ENCODE results near the gene CDK6. TPM values are rescaled to one million over a fixed set of nuclear protein-coding genes. Genes with fewer than 3 reads are reported as not detected.
A peak's percentile ranks its signal among the peaks of the same experiment; 100 is the strongest.
"Not testable (repeated sequence)": the region's sequence is repeated elsewhere in the genome, so short reads cannot be mapped to it uniquely, and the experiment has no call there.

CDK6 gene
- total RNA-seq = 254 and 265 TPM in 2 replicates

DNA sequence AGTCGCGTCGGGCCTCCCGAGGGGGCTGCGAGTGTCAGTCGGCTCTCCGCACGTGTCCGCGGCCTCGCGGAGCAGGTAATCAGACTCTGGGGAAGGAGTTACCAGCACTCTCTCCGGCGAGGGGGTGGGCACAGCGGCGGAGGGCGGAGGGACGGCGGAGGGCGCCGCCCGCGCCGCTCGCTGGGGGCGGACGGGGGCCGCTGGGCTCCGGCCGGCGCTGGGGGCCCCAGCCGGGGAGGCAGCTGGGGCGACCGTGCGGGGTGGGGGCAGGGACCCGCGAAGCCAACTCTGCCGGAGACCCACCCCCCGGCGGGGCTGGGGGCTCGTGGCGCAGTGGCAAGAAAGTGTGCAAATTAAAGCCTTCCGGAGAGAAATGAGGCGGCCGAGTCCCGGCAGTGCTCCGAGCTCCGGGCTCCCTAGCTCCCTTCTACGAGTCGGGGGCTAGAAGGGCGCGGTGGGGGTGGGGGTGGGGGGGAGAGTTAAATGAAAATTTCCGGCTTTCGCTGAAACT is at the start of gene CDK6:
Gene CDK6, minus strand, starts transcription at position 85 of the 511 bp plus-strand sequence. CDS start 3,250 bp downstream, outside the sequence.
- Mint-ChIP-seq H3K4me1 (ENCODE audit: low read depth) (peaks cover 30% of the 10 kb centered on the region), H3K27ac (peak within 1 kb of the TSS; percentile 99), H3K4me3 (ENCODE audit: low read depth) (peak within 1 kb of the TSS; percentile 94), H3K36me3 (ENCODE audit: low read depth) (peaks cover 34% of the 10 kb centered on the region), H3K27me3 (ENCODE audit: low read depth) (peaks cover 17% of the 10 kb centered on the region), H3K9me3 (no peaks in the 10 kb centered on the region)
- intact Hi-C loops (cut with micrococcal nuclease) = loop anchor here (1.0 to 5.0 kb wide), 7 partner anchors 11 to 589 kb away; partner anchors contain the start of genes ANKIB1, KRIT1, SAMD9 and VPS50
- DNase-seq (ENCODE audit: low spot score) = peak; percentile 66

GRCh38 chr7:92886039-92886438 is 49.7 kb upstream of the CDK6 start:
- H3K4me3 Mint-ChIP-seq (ENCODE audit: low read depth); DNase-seq (ENCODE audit: low spot score); H3K27ac Mint-ChIP-seq; H3K27me3 Mint-ChIP-seq (ENCODE audit: low read depth); intact Hi-C loops (cut with micrococcal nuclease): not testable (repeated sequence)
- peaks cover 74% of the 10 kb centered on the region for H3K9me3 Mint-ChIP-seq
- peaks cover 11% of the 10 kb centered on the region for H3K4me1 Mint-ChIP-seq (ENCODE audit: low read depth)
- peaks cover 38% of the 10 kb centered on the region for H3K36me3 Mint-ChIP-seq (ENCODE audit: low read depth)

DNA sequence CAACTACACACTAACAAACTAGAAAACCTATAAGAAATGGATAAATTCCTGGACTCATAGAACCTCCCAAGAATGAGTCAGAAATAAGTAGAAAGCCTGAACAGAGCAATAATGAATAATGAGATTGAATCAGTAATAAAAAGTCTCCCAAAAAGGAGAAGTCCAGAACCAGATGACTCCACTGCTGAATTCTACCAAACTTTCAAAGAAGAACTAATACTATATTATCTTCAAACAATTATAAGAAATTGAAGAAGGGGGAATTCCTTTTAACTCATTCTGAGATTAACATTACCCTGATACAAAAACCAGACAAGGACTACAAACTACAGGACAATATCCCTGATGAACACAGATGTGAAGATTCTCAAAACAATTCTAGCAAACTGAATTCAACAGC is 47.8 kb upstream of the CDK6 start:
- DNase-seq (ENCODE audit: low spot score) = no peak
- H3K36me3 Mint-ChIP-seq (ENCODE audit: low read depth) = peaks cover 34% of the 10 kb centered on the region
- H3K9me3 Mint-ChIP-seq = peaks cover 60% of the 10 kb centered on the region
- peaks cover 19% of the 10 kb centered on the region for H3K4me1 Mint-ChIP-seq (ENCODE audit: low read depth)
- H3K4me3 Mint-ChIP-seq (ENCODE audit: low read depth) = no peak overlapping the region
- no peaks in the 10 kb centered on the region for H3K27me3 Mint-ChIP-seq (ENCODE audit: low read depth)
- intact Hi-C loops (cut with micrococcal nuclease) = no loop called here
- no peak overlapping the region for H3K27ac Mint-ChIP-seq

- Mint-ChIP-seq H3K4me3 (ENCODE audit: low read depth) (no peak overlapping the region), H3K9me3 (peaks cover 51% of the 10 kb centered on the region), H3K36me3 (ENCODE audit: low read depth) (peaks cover 30% of the 10 kb centered on the region), H3K27me3 (ENCODE audit: low read depth) (no peaks in the 10 kb centered on the region), H3K27ac (no peak overlapping the region), H3K4me1 (ENCODE audit: low read depth) (peaks cover 19% of the 10 kb centered on the region)
- intact Hi-C loops (cut with micrococcal nuclease) = no loop called here
- DNase-seq (ENCODE audit: low spot score) = no peak
Measured at GRCh38 chr7:92882760-92883159, 46.4 kb upstream of the CDK6 start.

DNA sequence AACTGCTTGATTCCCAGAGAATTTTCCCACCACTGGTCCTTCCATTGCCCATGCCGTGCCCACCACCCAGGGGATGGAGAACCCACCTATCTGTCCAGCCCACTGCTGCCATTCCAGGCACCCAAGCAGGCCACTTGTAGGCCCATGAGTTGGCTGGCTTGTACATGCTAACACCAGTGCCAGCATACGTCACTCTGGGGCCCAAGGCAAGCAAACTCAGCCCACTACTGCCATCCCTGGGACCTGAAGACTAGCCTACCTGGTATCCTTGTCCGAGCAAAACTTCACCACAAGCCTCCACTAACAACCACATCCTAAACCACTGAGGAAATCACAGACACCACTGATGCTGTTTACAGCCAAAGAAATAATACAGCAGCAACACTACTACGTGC is 44.7 kb upstream of the CDK6 start:
- H3K4me3 Mint-ChIP-seq (ENCODE audit: low read depth) = no peak overlapping the region
- no peak for DNase-seq (ENCODE audit: low spot score)
- H3K27me3 Mint-ChIP-seq (ENCODE audit: low read depth) = no peaks in the 10 kb centered on the region
- peaks cover 28% of the 10 kb centered on the region for H3K36me3 Mint-ChIP-seq (ENCODE audit: low read depth)
- H3K9me3 Mint-ChIP-seq = peaks cover 48% of the 10 kb centered on the region
- intact Hi-C loops (cut with micrococcal nuclease) = no loop called here
- peak overlapping the region; percentile 14 for H3K27ac Mint-ChIP-seq
- peaks cover 32% of the 10 kb centered on the region for H3K4me1 Mint-ChIP-seq (ENCODE audit: low read depth)

DNA sequence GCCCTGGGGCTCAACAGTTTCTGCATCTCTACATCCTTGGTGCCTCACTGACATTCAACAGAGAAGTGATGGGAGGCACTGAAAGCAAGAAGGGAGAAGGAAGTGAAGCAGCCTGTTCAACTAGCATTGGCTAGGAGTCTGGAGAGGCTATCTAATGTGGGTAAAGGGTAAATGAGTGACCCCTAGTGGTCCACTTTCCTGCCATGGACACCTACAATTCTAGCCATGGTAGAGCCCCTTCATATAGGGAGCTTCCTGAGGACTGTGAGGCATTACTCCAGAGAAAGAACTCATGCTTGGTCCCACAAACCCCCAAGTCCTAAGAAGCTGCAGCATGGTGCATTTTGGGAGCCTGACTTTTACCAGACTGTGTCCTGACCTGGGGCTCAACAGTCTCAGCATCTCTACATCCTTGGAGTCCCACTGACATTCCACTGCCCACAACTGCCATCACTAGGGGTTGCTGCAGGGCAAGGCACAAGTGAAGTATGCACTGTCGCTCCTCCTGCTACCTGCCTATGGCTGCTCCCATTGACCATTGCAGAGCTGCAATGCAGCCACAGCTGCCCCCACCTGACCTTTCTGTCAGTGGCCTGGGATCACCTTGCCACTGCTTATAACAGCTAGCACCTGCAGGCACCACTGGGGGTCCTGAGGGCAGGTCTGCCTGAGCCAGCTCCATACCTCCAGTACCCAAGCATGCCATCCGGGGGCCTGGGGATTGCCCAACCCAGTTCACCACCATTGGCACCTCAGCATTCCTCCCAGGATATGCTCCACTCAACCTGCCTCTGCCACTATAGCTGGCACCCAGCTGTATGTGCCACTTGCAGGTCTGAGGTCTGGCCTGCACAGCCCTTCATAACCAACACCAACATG is 44.1 kb upstream of the CDK6 start:
- intact Hi-C loops (cut with micrococcal nuclease) = no loop called here
- Mint-ChIP-seq H3K9me3 (peaks cover 41% of the 10 kb centered on the region), H3K4me3 (ENCODE audit: low read depth) (no peak overlapping the region), H3K36me3 (ENCODE audit: low read depth) (peaks cover 28% of the 10 kb centered on the region), H3K4me1 (ENCODE audit: low read depth) (peaks cover 38% of the 10 kb centered on the region), H3K27me3 (ENCODE audit: low read depth) (no peaks in the 10 kb centered on the region), H3K27ac (no peak overlapping the region)
- no peak for DNase-seq (ENCODE audit: low spot score)

GRCh38 chr7:92877367-92877766 is 41.0 kb upstream of the CDK6 start:
- H3K4me1 Mint-ChIP-seq (ENCODE audit: low read depth) = peaks cover 57% of the 10 kb centered on the region
- H3K27me3 Mint-ChIP-seq (ENCODE audit: low read depth) = no peaks in the 10 kb centered on the region
- DNase-seq (ENCODE audit: low spot score) = no peak
- H3K9me3 Mint-ChIP-seq = peaks cover 16% of the 10 kb centered on the region
- intact Hi-C loops (cut with micrococcal nuclease) = no loop called here
- H3K36me3 Mint-ChIP-seq (ENCODE audit: low read depth) = peaks cover 9% of the 10 kb centered on the region
- no peak overlapping the region for H3K27ac Mint-ChIP-seq
- no peak overlapping the region for H3K4me3 Mint-ChIP-seq (ENCODE audit: low read depth)

DNA sequence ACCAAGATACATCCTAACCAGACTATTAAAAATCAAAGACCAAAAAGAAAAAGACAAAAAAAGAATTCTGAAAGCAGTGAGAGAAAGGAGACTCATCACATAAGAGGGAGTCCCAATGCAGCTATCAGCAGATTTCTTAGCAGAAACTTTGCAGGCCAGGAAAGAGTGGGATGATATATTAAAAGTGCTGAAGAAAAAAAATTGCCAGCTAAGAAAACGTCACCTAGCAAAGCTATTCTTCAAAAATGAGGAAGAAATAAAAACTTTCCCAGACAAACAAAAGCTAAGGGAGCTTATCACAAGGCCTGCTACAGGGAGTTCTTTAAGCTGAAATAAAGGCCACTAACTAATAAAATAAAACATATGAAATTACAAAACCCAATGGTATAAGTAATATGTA is 40.5 kb upstream of the CDK6 start:
- intact Hi-C loops (cut with micrococcal nuclease) = no loop called here
- peaks cover 59% of the 10 kb centered on the region for H3K4me1 Mint-ChIP-seq (ENCODE audit: low read depth)
- H3K36me3 Mint-ChIP-seq (ENCODE audit: low read depth) = peaks cover 5% of the 10 kb centered on the region
- no peak overlapping the region for H3K4me3 Mint-ChIP-seq (ENCODE audit: low read depth)
- H3K27ac Mint-ChIP-seq = no peak overlapping the region
- H3K9me3 Mint-ChIP-seq = peaks cover 11% of the 10 kb centered on the region
- DNase-seq (ENCODE audit: low spot score) = no peak
- no peaks in the 10 kb centered on the region for H3K27me3 Mint-ChIP-seq (ENCODE audit: low read depth)

DNA sequence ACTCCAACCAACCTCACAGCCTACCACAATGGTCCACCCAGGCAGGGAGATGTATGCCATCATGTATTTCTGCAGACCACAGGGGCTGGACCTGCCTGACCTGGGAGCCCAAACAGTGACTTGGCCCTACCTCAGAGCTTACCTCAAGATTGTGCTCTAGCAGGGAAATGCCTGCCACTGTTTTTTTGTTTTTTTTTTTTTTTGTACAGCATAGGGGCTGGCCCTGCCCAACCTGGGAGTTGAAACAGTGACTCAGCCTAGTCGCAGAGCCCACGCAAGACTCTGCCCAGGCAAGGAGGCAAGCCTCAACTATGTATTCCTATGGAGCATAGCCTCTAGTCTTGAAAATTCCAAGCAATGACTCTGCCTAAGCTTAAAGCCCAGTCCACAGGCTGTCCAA is 39.3 kb upstream of the CDK6 start:
- Mint-ChIP-seq H3K4me1 (ENCODE audit: low read depth) (peaks cover 50% of the 10 kb centered on the region), H3K27me3 (ENCODE audit: low read depth) (no peaks in the 10 kb centered on the region), H3K36me3 (ENCODE audit: low read depth) (peaks cover 4% of the 10 kb centered on the region), H3K4me3 (ENCODE audit: low read depth) (no peak overlapping the region), H3K9me3 (peaks cover 8% of the 10 kb centered on the region), H3K27ac (peak overlapping the region; percentile 50)
- intact Hi-C loops (cut with micrococcal nuclease) = loop anchor here (1.0 to 2.0 kb wide), 2 partner anchors 29 to 39 kb away; partner anchors contain the start of gene CDK6
- no peak for DNase-seq (ENCODE audit: low spot score)

- Mint-ChIP-seq H3K36me3 (ENCODE audit: low read depth) (peaks cover 7% of the 10 kb centered on the region), H3K4me3 (ENCODE audit: low read depth) (no peak overlapping the region), H3K27me3 (ENCODE audit: low read depth) (no peaks in the 10 kb centered on the region), H3K4me1 (ENCODE audit: low read depth) (peaks cover 50% of the 10 kb centered on the region), H3K9me3 (peaks cover 10% of the 10 kb centered on the region), H3K27ac (peak overlapping the region; percentile 50)
- no peak for DNase-seq (ENCODE audit: low spot score)
- intact Hi-C loops (cut with micrococcal nuclease) = loop anchor here (1.0 to 2.0 kb wide), 2 partner anchors 29 to 38 kb away; partner anchors contain the start of gene CDK6
Measured at GRCh38 chr7:92875173-92875572, 38.8 kb upstream of the CDK6 start.

DNA sequence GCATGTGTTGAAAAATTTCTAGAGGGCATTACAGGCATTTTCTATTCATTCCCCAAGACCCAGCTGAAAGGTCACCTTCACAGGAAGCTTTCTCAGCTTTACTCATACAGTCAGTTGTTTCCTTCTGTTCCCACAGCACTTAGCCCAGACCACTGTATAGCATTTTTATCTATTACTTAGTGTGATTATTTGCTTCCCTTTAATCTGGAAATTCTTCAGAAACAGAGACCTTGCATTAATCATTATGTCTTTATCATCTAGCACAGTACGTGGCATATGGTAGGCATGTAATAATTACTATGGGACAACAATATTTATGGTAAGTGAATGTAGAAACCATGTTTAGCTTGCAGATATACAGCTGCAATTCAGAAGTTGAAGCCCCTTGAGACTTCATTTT is 38.2 kb upstream of the CDK6 start:
- no peak for DNase-seq (ENCODE audit: low spot score)
- Mint-ChIP-seq H3K27ac (peak overlapping the region; percentile 50), H3K27me3 (ENCODE audit: low read depth) (no peaks in the 10 kb centered on the region), H3K4me3 (ENCODE audit: low read depth) (no peak overlapping the region), H3K4me1 (ENCODE audit: low read depth) (peaks cover 45% of the 10 kb centered on the region), H3K36me3 (ENCODE audit: low read depth) (peaks cover 11% of the 10 kb centered on the region), H3K9me3 (peaks cover 14% of the 10 kb centered on the region)
- intact Hi-C loops (cut with micrococcal nuclease) = loop anchor here (1.0 to 2.0 kb wide), 2 partner anchors 20 to 38 kb away; partner anchors contain the start of gene CDK6

DNA sequence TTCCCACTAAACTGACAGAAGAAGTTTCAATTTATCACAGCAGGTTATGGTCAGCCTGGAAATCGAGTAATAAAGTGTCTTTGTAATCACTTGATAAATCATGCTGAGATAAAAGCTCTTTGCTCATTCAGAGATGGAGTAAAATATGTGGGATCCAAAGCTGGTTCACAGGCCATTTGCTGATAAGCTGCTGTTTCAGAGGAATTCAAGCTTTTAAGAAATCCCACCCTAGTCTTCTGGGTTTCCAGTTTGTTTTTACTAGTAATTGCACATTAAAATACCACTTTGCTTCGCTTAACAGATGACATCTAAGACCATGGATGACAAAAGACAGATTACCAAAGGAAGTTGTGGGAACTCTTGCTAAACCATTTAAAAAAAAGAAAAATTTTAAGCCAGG is 37.4 kb upstream of the CDK6 start:
- no peak for DNase-seq (ENCODE audit: low spot score)
- Mint-ChIP-seq H3K27me3 (ENCODE audit: low read depth) (no peaks in the 10 kb centered on the region), H3K36me3 (ENCODE audit: low read depth) (peaks cover 19% of the 10 kb centered on the region), H3K9me3 (peaks cover 21% of the 10 kb centered on the region), H3K27ac (no peak overlapping the region), H3K4me1 (ENCODE audit: low read depth) (peaks cover 45% of the 10 kb centered on the region), H3K4me3 (ENCODE audit: low read depth) (no peak overlapping the region)
- intact Hi-C loops (cut with micrococcal nuclease) = loop anchor here (1.0 to 2.0 kb wide), 2 partner anchors 19 to 37 kb away; partner anchors contain the start of gene CDK6

GRCh38 chr7:92872701-92873100 is 36.3 kb upstream of the CDK6 start:
- Mint-ChIP-seq H3K27ac (no peak overlapping the region), H3K9me3 (peaks cover 29% of the 10 kb centered on the region), H3K4me1 (ENCODE audit: low read depth) (peaks cover 45% of the 10 kb centered on the region), H3K4me3 (ENCODE audit: low read depth) (no peak overlapping the region), H3K36me3 (ENCODE audit: low read depth) (peaks cover 26% of the 10 kb centered on the region), H3K27me3 (ENCODE audit: low read depth) (no peaks in the 10 kb centered on the region)
- DNase-seq (ENCODE audit: low spot score) = no peak
- intact Hi-C loops (cut with micrococcal nuclease) = no loop called here
